Measurements from ENCODE around the gene ZPLD1.

GRCh38 chr3:102471001-102471400 lies 36.2 kb downstream of the ZPLD1 start:
- TF ChIP-seq CTCF (IDR thresholded peaks at IDR 0.05) = no peak
- TF ChIP-seq POLR2A (IDR thresholded peaks at IDR 0.05) = no peak
- TF ChIP-seq EP300 (IDR thresholded peaks at IDR 0.05) = no peak
